H9 (cell line): ENCODE measurements around the gene SIL1. TPM values are rescaled to one million over a fixed set of nuclear protein-coding genes. Genes with fewer than 3 reads are reported as not detected.
A peak's percentile ranks its signal among the peaks of the same experiment; 100 is the strongest.

Experiments
- DNase-seq: peaks from one replicate; pipeline ENCODE4 v3.0.0-alpha.2; 2017
- H2AFZ ChIP-seq: one replicate; pipeline ENCODE4 v1.6.1; 2013; ENCODE audit warnings: mild to moderate bottlenecking, low read length, control low read depth, moderate library complexity
- H2AK5ac ChIP-seq: 2 replicates; pipeline ENCODE4 v1.6.1; 2013; ENCODE audit warnings: low read length, control low read depth, mixed read lengths; ENCODE audit not compliant: insufficient read length
- H2BK120ac ChIP-seq: one replicate; pipeline ENCODE4 v1.6.1; 2013; ENCODE audit warnings: low read depth, mild to moderate bottlenecking, low read length, control low read depth, inconsistent platforms; ENCODE audit not compliant: poor library complexity, severe bottlenecking
- H2BK12ac ChIP-seq: 2 replicates; pipeline ENCODE4 v1.6.1; 2013; ENCODE audit warnings: low read length, control low read depth, mixed read lengths, low read depth; ENCODE audit not compliant: insufficient read length
- H2BK15ac ChIP-seq: 2 replicates; pipeline ENCODE4 v1.6.1; 2013; ENCODE audit warnings: low read depth, low read length, control low read depth
- H2BK20ac ChIP-seq: one replicate; pipeline ENCODE4 v1.6.1; 2013; ENCODE audit warnings: low read depth, mild to moderate bottlenecking, low read length, control low read depth, inconsistent platforms; ENCODE audit not compliant: poor library complexity, severe bottlenecking
- H2BK5ac ChIP-seq: 2 replicates; pipeline ENCODE4 v1.6.1; 2013; ENCODE audit warnings: low read length, control low read depth, mixed read lengths; ENCODE audit not compliant: insufficient read length
- H3K14ac ChIP-seq: 2 replicates; pipeline ENCODE4 v1.6.1; 2013; ENCODE audit warnings: low read length, control low read depth; ENCODE audit not compliant: insufficient read depth
- H3K18ac ChIP-seq: 2 replicates; pipeline ENCODE4 v1.6.1; 2013; ENCODE audit warnings: low read depth, mild to moderate bottlenecking, mixed read lengths, low read length, control low read depth; ENCODE audit not compliant: insufficient read length
- H3K23ac ChIP-seq: 2 replicates; pipeline ENCODE4 v1.6.1; 2013; ENCODE audit warnings: low read length, control low read depth, mixed read lengths, low read depth; ENCODE audit not compliant: insufficient read length
- H3K23me2 ChIP-seq: 2 replicates; pipeline ENCODE4 v1.6.1; 2013; ENCODE audit warnings: low read depth, mild to moderate bottlenecking, mixed read lengths, low read length, control low read depth; ENCODE audit not compliant: insufficient read length, poor library complexity, severe bottlenecking
- H3K27ac ChIP-seq: 2 replicates; pipeline ENCODE4 v1.5.1; 2013; ENCODE audit warnings: low read length, control low read depth, mixed read lengths, low read depth; ENCODE audit not compliant: insufficient read length
- H3K27me3 ChIP-seq: 2 replicates; pipeline ENCODE4 v1.6.1; 2013; ENCODE audit warnings: low read length, control low read depth, inconsistent platforms; ENCODE audit not compliant: insufficient read depth
- H3K4ac ChIP-seq: 2 replicates; pipeline ENCODE4 v1.6.1; 2013; ENCODE audit warnings: low read depth, mild to moderate bottlenecking, control low read depth, inconsistent platforms, low read length, moderate library complexity
- H3K4me1 ChIP-seq: 2 replicates; pipeline ENCODE4 v1.6.1; 2013; ENCODE audit warnings: low read length, control low read depth, inconsistent platforms; ENCODE audit not compliant: insufficient read depth
- H3K4me2 ChIP-seq: 2 replicates; pipeline ENCODE4 v1.6.1; 2013; ENCODE audit warnings: low read length, control low read depth, mixed read lengths; ENCODE audit not compliant: insufficient read length, insufficient read depth
- H3K56ac ChIP-seq: 2 replicates; pipeline ENCODE4 v1.6.1; 2013; ENCODE audit warnings: low read depth, mild to moderate bottlenecking, mixed read lengths, low read length, control low read depth; ENCODE audit not compliant: insufficient read length
- H3K79me1 ChIP-seq: 2 replicates; pipeline ENCODE4 v1.6.1; 2013; ENCODE audit warnings: low read depth, mild to moderate bottlenecking, moderate library complexity, low read length, control low read depth, inconsistent platforms; ENCODE audit not compliant: insufficient read depth, poor library complexity, severe bottlenecking
- H3K79me2 ChIP-seq: 2 replicates; pipeline ENCODE4 v1.6.1; 2013; ENCODE audit warnings: low read length, control low read depth, inconsistent platforms; ENCODE audit not compliant: insufficient read depth
- H3K9ac ChIP-seq: 2 replicates; pipeline ENCODE4 v1.6.1; 2013; ENCODE audit warnings: low read length, control low read depth, mixed read lengths; ENCODE audit not compliant: insufficient read length; ENCODE audit errors: extremely low read depth
- H3K9me3 ChIP-seq: one replicate; pipeline ENCODE4 v1.6.1; 2013; ENCODE audit warnings: low read depth, low read length, inconsistent platforms; ENCODE audit not compliant: control insufficient read depth
- H3T11ph ChIP-seq: one replicate; pipeline ENCODE4 v1.6.1; 2013; ENCODE audit warnings: mild to moderate bottlenecking, low read length, control low read depth, inconsistent platforms
- H4K20me1 ChIP-seq: one replicate; pipeline ENCODE4 v1.6.1; 2013; ENCODE audit not compliant: control insufficient read depth, insufficient read length, insufficient read depth
- H4K5ac ChIP-seq: 2 replicates; pipeline ENCODE4 v1.6.1; 2013; ENCODE audit warnings: low read depth, mild to moderate bottlenecking, mixed read lengths, low read length, control low read depth; ENCODE audit not compliant: insufficient read length
- H4K8ac ChIP-seq: replicated peaks from 2 replicates; pipeline ENCODE4 v1.6.1; 2013; ENCODE audit warnings: low read length, control low read depth, mixed read lengths, low read depth; ENCODE audit not compliant: insufficient read length
- H4K91ac ChIP-seq: 2 replicates; pipeline ENCODE4 v1.6.1; 2013; ENCODE audit warnings: low read depth, mild to moderate bottlenecking, moderate library complexity, mixed read lengths, low read length, control low read depth; ENCODE audit not compliant: insufficient read length
- H3K27ac Mint-ChIP-seq, 3 experiments: 2 replicates in 2 of 3; 3 replicates in 1 of 3; pipeline ENCODE4 v1.8.0; 2020 to 2021; ENCODE audit warnings: mixed read lengths in 3 of 3, mild to moderate bottlenecking in 1 of 3, moderate library complexity in 1 of 3
- H3K27me3 Mint-ChIP-seq: 2 replicates; pipeline ENCODE4 v1.8.0; 2021; ENCODE audit warnings: low read depth, mild to moderate bottlenecking, moderate library complexity, mixed read lengths
- H3K36me3 Mint-ChIP-seq, 3 experiments: 2 replicates in 2 of 3; 3 replicates in 1 of 3; pipeline ENCODE4 v1.8.0; 2020 to 2021; ENCODE audit warnings: low read depth in 3 of 3, mixed read lengths in 3 of 3; ENCODE audit not compliant: insufficient read depth in 1 of 3
- H3K4me1 Mint-ChIP-seq, 2 experiments: 2 replicates each; pipeline ENCODE4 v1.8.0; 2020; ENCODE audit warnings: mixed read lengths in 2 of 2
- H3K4me3 Mint-ChIP-seq, 2 experiments: 2 replicates in 1 of 2; 3 replicates in 1 of 2; pipeline ENCODE4 v1.8.0; 2020 to 2021; ENCODE audit warnings: mild to moderate bottlenecking in 2 of 2, mixed read lengths in 2 of 2, moderate library complexity in 1 of 2
- H3K9me3 Mint-ChIP-seq, 2 experiments: 2 replicates in 1 of 2; 3 replicates in 1 of 2; pipeline ENCODE4 v1.8.0; 2020; ENCODE audit warnings: mild to moderate bottlenecking in 2 of 2, mixed read lengths in 2 of 2, moderate library complexity in 1 of 2
- WGBS: extraction: QIAGEN DNeasy Blood & Tissue Kit; methylation state at CpG from one replicate; pipeline ENCODE4 v1.1.7; 2013; ENCODE audit warnings: missing lambda C conversion rate, low lambda C conversion rate, mixed read lengths; ENCODE audit not compliant: insufficient read length; ENCODE audit errors: extremely low coverage; 5-methylcytosine and 5-hydroxymethylcytosine counted together
- total RNA-seq: library from RNA; stranded (reverse); gene quantifications from 2 replicates; pipeline ENCODE4 v1.2.1, GENCODE V29; 2021
- TF ChIP-seq, protein P1 (sequence below): fragments of 200-600 bp; sonication (generic); conservative IDR thresholded peaks from 3 replicates; pipeline ENCODE4 v1.8.0; 2021; ENCODE audit warnings: antibody characterized with exemption, mild to moderate bottlenecking

Gene SIL1
- total RNA-seq, 1 experiment from 2014 or later, result 10.6 TPM

DNA sequence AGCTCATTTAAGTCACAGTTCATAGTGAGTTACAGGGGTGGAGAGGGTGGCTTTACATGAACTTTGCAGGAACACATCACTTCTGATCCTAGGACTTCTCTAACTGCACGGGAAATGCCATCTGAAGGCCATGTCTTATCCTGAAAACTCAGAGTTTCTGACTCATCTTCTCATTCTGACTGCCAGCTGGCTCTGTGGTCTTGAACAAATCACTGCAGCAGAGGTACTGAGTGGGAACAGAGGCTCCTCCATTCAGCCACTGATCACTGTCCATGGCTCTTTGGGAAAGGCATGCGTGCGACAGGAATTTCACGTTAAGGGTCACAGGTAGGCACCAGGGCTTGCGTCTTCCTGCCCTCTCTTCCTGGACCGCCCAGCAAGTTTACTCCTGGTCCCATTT is 208.4 kb downstream of the SIL1 start:
- Histone ChIP-seq H3K23ac (no peak overlapping the region), H4K8ac (no peak overlapping the region), H3K27ac (no peak overlapping the region), H3K9ac (no peak overlapping the region), H2BK15ac (no peak overlapping the region), H3K4me1 (no peaks in the 10 kb centered on the region), H3K4me2 (no peak overlapping the region), H3K18ac (no peak overlapping the region), H2BK20ac (no peak overlapping the region), H3K23me2 (no peaks in the 10 kb centered on the region), H4K5ac (no peak overlapping the region), H3K56ac (no peak overlapping the region), H4K20me1 (no peaks in the 10 kb centered on the region), H3K79me2 (no peaks in the 10 kb centered on the region), H3T11ph (no peak overlapping the region), H4K91ac (no peak overlapping the region), H2BK12ac (no peak overlapping the region), H3K79me1 (no peaks in the 10 kb centered on the region), H3K27me3 (no peaks in the 10 kb centered on the region), H3K14ac (no peak overlapping the region), H3K9me3 (no peaks in the 10 kb centered on the region), H3K4ac (no peak overlapping the region), H2BK120ac (no peak overlapping the region), H2AFZ (no peak overlapping the region), H2BK5ac (no peak overlapping the region), H2AK5ac (no peak overlapping the region)
- TF ChIP-seq, protein P1, sequence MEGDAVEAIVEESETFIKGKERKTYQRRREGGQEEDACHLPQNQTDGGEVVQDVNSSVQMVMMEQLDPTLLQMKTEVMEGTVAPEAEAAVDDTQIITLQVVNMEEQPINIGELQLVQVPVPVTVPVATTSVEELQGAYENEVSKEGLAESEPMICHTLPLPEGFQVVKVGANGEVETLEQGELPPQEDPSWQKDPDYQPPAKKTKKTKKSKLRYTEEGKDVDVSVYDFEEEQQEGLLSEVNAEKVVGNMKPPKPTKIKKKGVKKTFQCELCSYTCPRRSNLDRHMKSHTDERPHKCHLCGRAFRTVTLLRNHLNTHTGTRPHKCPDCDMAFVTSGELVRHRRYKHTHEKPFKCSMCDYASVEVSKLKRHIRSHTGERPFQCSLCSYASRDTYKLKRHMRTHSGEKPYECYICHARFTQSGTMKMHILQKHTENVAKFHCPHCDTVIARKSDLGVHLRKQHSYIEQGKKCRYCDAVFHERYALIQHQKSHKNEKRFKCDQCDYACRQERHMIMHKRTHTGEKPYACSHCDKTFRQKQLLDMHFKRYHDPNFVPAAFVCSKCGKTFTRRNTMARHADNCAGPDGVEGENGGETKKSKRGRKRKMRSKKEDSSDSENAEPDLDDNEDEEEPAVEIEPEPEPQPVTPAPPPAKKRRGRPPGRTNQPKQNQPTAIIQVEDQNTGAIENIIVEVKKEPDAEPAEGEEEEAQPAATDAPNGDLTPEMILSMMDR, result no peak
- Mint-ChIP-seq H3K27me3 (no peaks in the 10 kb centered on the region; the same call in none of the 2 replicates), H3K36me3 (no peaks in the 10 kb centered on the region), H3K9me3 (no peaks in the 10 kb centered on the region), H3K4me1 (no peaks in the 10 kb centered on the region), H3K4me3 (no peak overlapping the region), H3K27ac (no peak overlapping the region; a peak in 1 of 7 replicates)
- DNase-seq, result peak; percentile 12
- WGBS, result no CpG with 5 or more reads among the region's 6 CpGs
